Kidney epithelial cell (primary cell): ENCODE results near the gene CXCL5. TPM values are rescaled to one million over a fixed set of nuclear protein-coding genes. Genes with fewer than 3 reads are reported as not detected.

Source experiments
- DNase-seq: peaks from one replicate; pipeline ENCODE4 v3.0.0-alpha.2; 2010; ENCODE audit warnings: low read depth
- H3K27me3 ChIP-seq: 2 replicates; pipeline ENCODE4 v1.6.0; 2011; ENCODE audit warnings: low read length; ENCODE audit not compliant: control insufficient read depth, insufficient read depth
- H3K36me3 ChIP-seq: 2 replicates; pipeline ENCODE4 v1.5.1; 2011; ENCODE audit warnings: low read length; ENCODE audit not compliant: control insufficient read depth, insufficient read depth
- H3K4me3 ChIP-seq: 2 replicates; pipeline ENCODE4 v1.5.1; 2011; ENCODE audit warnings: low read depth, mild to moderate bottlenecking, control low read depth, low read length
- CTCF ChIP-seq: IDR thresholded peaks from 2 replicates; pipeline ENCODE4 v1.5.1; 2011; ENCODE audit warnings: mild to moderate bottlenecking, moderate library complexity, low read length, control low read depth, inconsistent platforms; ENCODE audit not compliant: insufficient read depth, poor library complexity, severe bottlenecking
- total RNA-seq: library from RNA; depleted of rRNA; stranded (reverse); fragments of >200 nt; gene quantifications from 2 replicates; pipeline ENCODE4 v1.2.3, GENCODE V29; 2015

Gene CXCL5
- total RNA-seq, 1 donor from 2014 or later: 21.4 TPM

GRCh38 chr4:74015126-74015780, 16.8 kb upstream of the CXCL5 start:
- H3K36me3 ChIP-seq: no peaks in the 10 kb centered on the region
- TF ChIP-seq CTCF: no peak
- DNase-seq: no peak
- H3K27me3 ChIP-seq: no peaks in the 10 kb centered on the region
- H3K4me3 ChIP-seq: no peak overlapping the region

- no peak overlapping the region for H3K4me3 ChIP-seq
- TF ChIP-seq CTCF: no peak
- H3K27me3 ChIP-seq: no peaks in the 10 kb centered on the region
- no peaks in the 10 kb centered on the region for H3K36me3 ChIP-seq
- no peak for DNase-seq
Measured at GRCh38 chr4:74014332-74014731, 15.9 kb upstream of the CXCL5 start.

- H3K4me3 ChIP-seq: no peak overlapping the region
- no peak for DNase-seq
- no peaks in the 10 kb centered on the region for H3K36me3 ChIP-seq
- no peak for TF ChIP-seq CTCF
- no peaks in the 10 kb centered on the region for H3K27me3 ChIP-seq
Measured at GRCh38 chr4:74013264-74013663, 14.8 kb upstream of the CXCL5 start.

GRCh38 chr4:74012130-74012529, 13.7 kb upstream of the CXCL5 start:
- Histone ChIP-seq H3K4me3 (no peak overlapping the region), H3K27me3 (no peaks in the 10 kb centered on the region), H3K36me3 (no peaks in the 10 kb centered on the region)
- no peak for DNase-seq
- no peak for TF ChIP-seq CTCF

GRCh38 chr4:74009307-74009706, 10.8 kb upstream of the CXCL5 start:
- DNase-seq: no peak
- TF ChIP-seq CTCF: no peak
- Histone ChIP-seq H3K36me3 (no peaks in the 10 kb centered on the region), H3K4me3 (no peak overlapping the region), H3K27me3 (no peaks in the 10 kb centered on the region)

- DNase-seq: peak; percentile 65
- Histone ChIP-seq H3K4me3 (no peak overlapping the region), H3K36me3 (no peaks in the 10 kb centered on the region), H3K27me3 (no peaks in the 10 kb centered on the region)
- no peak for TF ChIP-seq CTCF
Measured at GRCh38 chr4:74006009-74006476, 7.6 kb upstream of the CXCL5 start.
